GM12878 (cell line): ENCODE data around the gene NDUFS4. TPM values are rescaled to one million over a fixed set of nuclear protein-coding genes. Genes with fewer than 3 reads are reported as not detected.

Source experiments
- BRCA1 ChIP-seq: IDR thresholded peaks from 2 replicates; pipeline ENCODE4 v1.6.1; 2011; ENCODE audit warnings: low read depth, low read length, improper control_type of control experiment
- FOS ChIP-seq: IDR thresholded peaks from 3 replicates; pipeline ENCODE4 v1.6.1; 2011; ENCODE audit warnings: borderline replicate concordance; ENCODE audit not compliant: insufficient read length; ENCODE audit errors: extremely low read depth
- JUNB ChIP-seq: IDR thresholded peaks from 2 replicates; pipeline ENCODE4 v1.6.1; 2016; ENCODE audit warnings: antibody characterized with exemption, mild to moderate bottlenecking
- SMC3 ChIP-seq: IDR thresholded peaks from 2 replicates; pipeline ENCODE4 v1.6.1; 2011; ENCODE audit warnings: low read length, improper control_type of control experiment, borderline replicate concordance
- TAF1 ChIP-seq: IDR thresholded peaks from 2 replicates; pipeline ENCODE4 v1.6.1; 2011; ENCODE audit warnings: mild to moderate bottlenecking, low read depth, low read length, borderline replicate concordance
- YY1 ChIP-seq: IDR thresholded peaks from 2 replicates; pipeline ENCODE4 v1.6.1; 2011; ENCODE audit warnings: low read depth, mild to moderate bottlenecking, low read length
- ZNF24 ChIP-seq: fragments of 450-650 bp; IDR thresholded peaks from 2 replicates; pipeline ENCODE4 v1.6.1; 2017; ENCODE audit warnings: antibody characterized with exemption, mild to moderate bottlenecking
- polyA plus RNA-seq, 11 experiments: library from polyadenylated mRNA; depleted of rRNA in 4 of 11; unstranded in 6 of 11; stranded (reverse) in 5 of 11; fragments of >200 nt; fragmentation: Nextera tagmentation in 4 of 11; fragmentation: Illumina TruSeq in 1 of 11; extraction: Ambion mirVana in 4 of 11; extraction: Trizol in 1 of 11; gene quantifications; 1 replicate in 1 of 11; 2 replicates in 10 of 11; pipeline versions ENCODE4 v1.2.1 to v1.2.3, GENCODE V29; 2011 to 2016; ENCODE audit warnings: inconsistent platforms in 2 of 11, missing spikeins in 2 of 11, low read depth in 1 of 11
- total RNA-seq, 4 experiments: library from RNA; depleted of rRNA in 3 of 4; stranded (reverse); fragments of >200 nt in 3 of 4; fragmentation: Illumina TruSeq in 1 of 4; extraction: Trizol in 1 of 4; gene quantifications; 2 replicates each; pipeline versions ENCODE4 v1.2.1 to v1.2.3, GENCODE V29; 2013 to 2021
- TF ChIP-seq, protein P1 (sequence below): fragments of 450-650 bp; IDR thresholded peaks from 2 replicates; pipeline ENCODE4 v1.6.1; 2017; ENCODE audit warnings: low read depth, mild to moderate bottlenecking, moderate library complexity
- TF ChIP-seq, protein P2 (sequence below): fragments of 450-650 bp; IDR thresholded peaks from 2 replicates; pipeline ENCODE4 v1.6.1; 2016; ENCODE audit warnings: mild to moderate bottlenecking
- TF ChIP-seq, protein P3 (sequence below): IDR thresholded peaks from 2 replicates; pipeline ENCODE4 v1.6.1; 2011; ENCODE audit warnings: borderline replicate concordance, low read depth, mild to moderate bottlenecking, moderate library complexity, mixed read lengths, low read length; ENCODE audit not compliant: insufficient read depth; ENCODE audit errors: extremely low read length
- TF ChIP-seq, protein P4 (sequence below): fragments of 450-650 bp; IDR thresholded peaks from 2 replicates; pipeline ENCODE4 v1.6.1; 2018; ENCODE audit warnings: mild to moderate bottlenecking, low read depth, moderate library complexity; ENCODE audit not compliant: partially characterized antibody
- TF ChIP-seq, protein P5 (sequence below): fragments of 450-650 bp; formaldehyde crosslinking; IDR thresholded peaks from 2 replicates; pipeline ENCODE4 v1.4.0; 2022; ENCODE audit warnings: mild to moderate bottlenecking, moderate library complexity

The NDUFS4 gene
- total and polyA plus RNA-seq, 10 of the 15 experiments (the other 5 are each of a cell fraction or from before 2014, with no cell fraction given) = 69.9 to 366 (median 114) TPM

DNA sequence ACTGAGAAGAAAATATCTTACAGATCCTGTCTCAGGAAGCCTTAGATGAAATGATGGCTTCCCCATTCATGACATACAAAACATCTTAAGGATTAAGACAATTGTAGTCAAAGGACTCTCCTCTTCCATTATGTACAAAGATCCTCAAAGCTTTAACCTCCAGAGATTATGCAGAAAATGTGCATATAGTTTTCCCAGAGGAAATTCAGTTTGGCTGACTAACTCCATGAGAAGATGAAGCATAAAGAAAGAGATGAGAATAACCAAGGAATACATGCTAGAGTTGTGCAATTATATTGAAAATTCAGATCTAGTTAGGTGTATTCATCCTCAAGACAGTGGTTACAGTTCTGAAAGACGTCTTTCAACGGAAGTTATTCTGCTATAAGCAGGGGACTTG is 18.6 kb upstream of the NDUFS4 start (continued):
- TF ChIP-seq, protein P1, sequence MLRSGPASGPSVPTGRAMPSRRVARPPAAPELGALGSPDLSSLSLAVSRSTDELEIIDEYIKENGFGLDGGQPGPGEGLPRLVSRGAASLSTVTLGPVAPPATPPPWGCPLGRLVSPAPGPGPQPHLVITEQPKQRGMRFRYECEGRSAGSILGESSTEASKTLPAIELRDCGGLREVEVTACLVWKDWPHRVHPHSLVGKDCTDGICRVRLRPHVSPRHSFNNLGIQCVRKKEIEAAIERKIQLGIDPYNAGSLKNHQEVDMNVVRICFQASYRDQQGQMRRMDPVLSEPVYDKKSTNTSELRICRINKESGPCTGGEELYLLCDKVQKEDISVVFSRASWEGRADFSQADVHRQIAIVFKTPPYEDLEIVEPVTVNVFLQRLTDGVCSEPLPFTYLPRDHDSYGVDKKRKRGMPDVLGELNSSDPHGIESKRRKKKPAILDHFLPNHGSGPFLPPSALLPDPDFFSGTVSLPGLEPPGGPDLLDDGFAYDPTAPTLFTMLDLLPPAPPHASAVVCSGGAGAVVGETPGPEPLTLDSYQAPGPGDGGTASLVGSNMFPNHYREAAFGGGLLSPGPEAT = no peak
- TF ChIP-seq TAF1 = no peak
- no peak for TF ChIP-seq ZNF24
- no peak for TF ChIP-seq BRCA1
- no peak for TF ChIP-seq YY1
- TF ChIP-seq, protein P2, sequence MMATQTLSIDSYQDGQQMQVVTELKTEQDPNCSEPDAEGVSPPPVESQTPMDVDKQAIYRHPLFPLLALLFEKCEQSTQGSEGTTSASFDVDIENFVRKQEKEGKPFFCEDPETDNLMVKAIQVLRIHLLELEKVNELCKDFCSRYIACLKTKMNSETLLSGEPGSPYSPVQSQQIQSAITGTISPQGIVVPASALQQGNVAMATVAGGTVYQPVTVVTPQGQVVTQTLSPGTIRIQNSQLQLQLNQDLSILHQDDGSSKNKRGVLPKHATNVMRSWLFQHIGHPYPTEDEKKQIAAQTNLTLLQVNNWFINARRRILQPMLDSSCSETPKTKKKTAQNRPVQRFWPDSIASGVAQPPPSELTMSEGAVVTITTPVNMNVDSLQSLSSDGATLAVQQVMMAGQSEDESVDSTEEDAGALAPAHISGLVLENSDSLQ = no peak
- TF ChIP-seq, protein P3, sequence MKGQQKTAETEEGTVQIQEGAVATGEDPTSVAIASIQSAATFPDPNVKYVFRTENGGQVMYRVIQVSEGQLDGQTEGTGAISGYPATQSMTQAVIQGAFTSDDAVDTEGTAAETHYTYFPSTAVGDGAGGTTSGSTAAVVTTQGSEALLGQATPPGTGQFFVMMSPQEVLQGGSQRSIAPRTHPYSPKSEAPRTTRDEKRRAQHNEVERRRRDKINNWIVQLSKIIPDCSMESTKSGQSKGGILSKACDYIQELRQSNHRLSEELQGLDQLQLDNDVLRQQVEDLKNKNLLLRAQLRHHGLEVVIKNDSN = no peak
- TF ChIP-seq, protein P4, sequence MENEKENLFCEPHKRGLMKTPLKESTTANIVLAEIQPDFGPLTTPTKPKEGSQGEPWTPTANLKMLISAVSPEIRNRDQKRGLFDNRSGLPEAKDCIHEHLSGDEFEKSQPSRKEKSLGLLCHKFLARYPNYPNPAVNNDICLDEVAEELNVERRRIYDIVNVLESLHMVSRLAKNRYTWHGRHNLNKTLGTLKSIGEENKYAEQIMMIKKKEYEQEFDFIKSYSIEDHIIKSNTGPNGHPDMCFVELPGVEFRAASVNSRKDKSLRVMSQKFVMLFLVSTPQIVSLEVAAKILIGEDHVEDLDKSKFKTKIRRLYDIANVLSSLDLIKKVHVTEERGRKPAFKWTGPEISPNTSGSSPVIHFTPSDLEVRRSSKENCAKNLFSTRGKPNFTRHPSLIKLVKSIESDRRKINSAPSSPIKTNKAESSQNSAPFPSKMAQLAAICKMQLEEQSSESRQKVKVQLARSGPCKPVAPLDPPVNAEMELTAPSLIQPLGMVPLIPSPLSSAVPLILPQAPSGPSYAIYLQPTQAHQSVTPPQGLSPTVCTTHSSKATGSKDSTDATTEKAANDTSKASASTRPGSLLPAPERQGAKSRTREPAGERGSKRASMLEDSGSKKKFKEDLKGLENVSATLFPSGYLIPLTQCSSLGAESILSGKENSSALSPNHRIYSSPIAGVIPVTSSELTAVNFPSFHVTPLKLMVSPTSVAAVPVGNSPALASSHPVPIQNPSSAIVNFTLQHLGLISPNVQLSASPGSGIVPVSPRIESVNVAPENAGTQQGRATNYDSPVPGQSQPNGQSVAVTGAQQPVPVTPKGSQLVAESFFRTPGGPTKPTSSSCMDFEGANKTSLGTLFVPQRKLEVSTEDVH = no peak
- TF ChIP-seq, protein P5, sequence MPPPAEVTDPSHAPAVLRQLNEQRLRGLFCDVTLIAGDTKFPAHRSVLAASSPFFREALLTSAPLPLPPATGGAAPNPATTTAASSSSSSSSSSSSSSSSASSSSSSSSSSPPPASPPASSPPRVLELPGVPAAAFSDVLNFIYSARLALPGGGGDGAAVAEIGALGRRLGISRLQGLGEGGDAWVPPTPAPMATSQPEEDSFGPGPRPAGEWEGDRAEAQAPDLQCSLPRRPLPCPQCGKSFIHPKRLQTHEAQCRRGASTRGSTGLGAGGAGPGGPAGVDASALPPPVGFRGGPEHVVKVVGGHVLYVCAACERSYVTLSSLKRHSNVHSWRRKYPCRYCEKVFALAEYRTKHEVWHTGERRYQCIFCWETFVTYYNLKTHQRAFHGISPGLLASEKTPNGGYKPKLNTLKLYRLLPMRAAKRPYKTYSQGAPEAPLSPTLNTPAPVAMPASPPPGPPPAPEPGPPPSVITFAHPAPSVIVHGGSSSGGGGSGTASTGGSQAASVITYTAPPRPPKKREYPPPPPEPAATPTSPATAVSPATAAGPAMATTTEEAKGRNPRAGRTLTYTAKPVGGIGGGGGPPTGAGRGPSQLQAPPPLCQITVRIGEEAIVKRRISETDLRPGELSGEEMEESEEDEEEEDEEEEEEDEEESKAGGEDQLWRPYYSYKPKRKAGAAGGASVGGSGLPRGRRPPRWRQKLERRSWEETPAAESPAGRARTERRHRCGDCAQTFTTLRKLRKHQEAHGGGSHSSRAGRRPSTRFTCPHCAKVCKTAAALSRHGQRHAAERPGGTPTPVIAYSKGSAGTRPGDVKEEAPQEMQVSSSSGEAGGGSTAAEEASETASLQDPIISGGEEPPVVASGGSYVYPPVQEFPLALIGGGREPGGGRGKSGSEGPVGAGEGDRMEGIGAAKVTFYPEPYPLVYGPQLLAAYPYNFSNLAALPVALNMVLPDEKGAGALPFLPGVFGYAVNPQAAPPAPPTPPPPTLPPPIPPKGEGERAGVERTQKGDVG (CRISPR knock-in tag) = no peak
- no peak for TF ChIP-seq FOS
- TF ChIP-seq SMC3 = no peak
- TF ChIP-seq JUNB = no peak
